Fibroblast of the conjunctiva (primary cell): ENCODE results near the gene RPH3AL.
"Not testable (repeated sequence)": the region's sequence is repeated elsewhere in the genome, so short reads cannot be mapped to it uniquely, and the experiment has no call there.

Experiments used
- DNase-seq: peaks from one replicate; pipeline ENCODE4 v3.0.0-alpha.2; 2010; ENCODE audit warnings: low read depth

Gene RPH3AL

GRCh38 chr17:282000-282911 lies 70.4 kb downstream of the RPH3AL start:
- DNase-seq: no peak

- no peak for DNase-seq
Observed at GRCh38 chr17:281365-281999, 71.1 kb downstream of the RPH3AL start.

- no peak for DNase-seq
Observed at GRCh38 chr17:280901-281300, 71.7 kb downstream of the RPH3AL start.

- DNase-seq: no peak
Observed at GRCh38 chr17:280216-280615, 72.4 kb downstream of the RPH3AL start.

- no peak for DNase-seq
Observed at GRCh38 chr17:279776-280175, 72.8 kb downstream of the RPH3AL start.

- DNase-seq: no peak
Observed at GRCh38 chr17:279331-279730, 73.3 kb downstream of the RPH3AL start.

GRCh38 chr17:278676-279059 lies 73.9 kb downstream of the RPH3AL start:
- no peak for DNase-seq

- DNase-seq: no peak
Observed at GRCh38 chr17:278055-278675, 74.4 kb downstream of the RPH3AL start.

- no peak for DNase-seq
Observed at GRCh38 chr17:274902-275301, 77.7 kb downstream of the RPH3AL start.

GRCh38 chr17:273981-274832 lies 78.4 kb downstream of the RPH3AL start:
- no peak for DNase-seq

GRCh38 chr17:272856-273255 lies 79.8 kb downstream of the RPH3AL start:
- DNase-seq: not testable (repeated sequence)

- DNase-seq: not testable (repeated sequence)
Observed at GRCh38 chr17:271928-272623, 80.5 kb downstream of the RPH3AL start.

- no peak for DNase-seq
Observed at GRCh38 chr17:269616-270514, 82.7 kb downstream of the RPH3AL start.

- DNase-seq: no peak
Observed at GRCh38 chr17:266701-267667, 85.6 kb downstream of the RPH3AL start.

- no peak for DNase-seq
Observed at GRCh38 chr17:266219-266618, 86.4 kb downstream of the RPH3AL start.

- no peak for DNase-seq
Observed at GRCh38 chr17:265718-266117, 86.9 kb downstream of the RPH3AL start.

GRCh38 chr17:263773-264172 lies 88.8 kb downstream of the RPH3AL start:
- no peak for DNase-seq

GRCh38 chr17:263271-263670 lies 89.3 kb downstream of the RPH3AL start:
- DNase-seq: no peak

GRCh38 chr17:261635-262034 lies 91.0 kb downstream of the RPH3AL start:
- DNase-seq: no peak
